HEK293 (cell line): ENCODE data around the gene PSME1.

Experiments
- CTCF ChIA-PET: fragments of 350-600 bp; formaldehyde crosslinking; extraction: SDS; loops from one replicate; lab custom pipeline; 2021; ENCODE audit warnings: antibody characterized with exemption; lab: Yijun Ruan, JAX
- POLR2A ChIA-PET: fragments of 300-600 bp; formaldehyde crosslinking; extraction: SDS; loops from one replicate; lab custom pipeline; 2020; ENCODE audit warnings: antibody characterized with exemption, inconsistent platforms; lab: Yijun Ruan, JAX
- H3K27ac ChIP-seq: fragments of 200-500 bp; sonication (Bioruptor generic); 2 replicates; pipeline ENCODE4 v1.5.1; 2014; ENCODE audit warnings: low read depth, low read length, control low read depth, inconsistent platforms; ENCODE audit errors: extremely low read depth
- H3K36me3 ChIP-seq, 2 experiments: fragments of 200-500 bp in 1 of 2; sonication (Bioruptor generic) in 1 of 2; 1 replicate in 1 of 2; 2 replicates in 1 of 2; pipeline ENCODE4 v1.5.1; 2014 to 2017; ENCODE audit warnings: inconsistent platforms in 2 of 2, low read length in 2 of 2; ENCODE audit not compliant: control insufficient read depth in 2 of 2, insufficient read depth in 1 of 2
- H3K4me1 ChIP-seq: fragments of 200-500 bp; sonication (Bioruptor generic); 2 replicates; pipeline ENCODE4 v1.5.1; 2014; ENCODE audit warnings: mild to moderate bottlenecking, low read length, inconsistent platforms; ENCODE audit not compliant: control insufficient read depth, insufficient read depth
- H3K4me3 ChIP-seq: 2 replicates; pipeline ENCODE4 v1.5.1; 2011; ENCODE audit warnings: low read depth, mild to moderate bottlenecking, control low read depth, low read length, moderate library complexity
- H3K9me3 ChIP-seq: fragments of 200-500 bp; sonication (Bioruptor generic); 2 replicates; pipeline ENCODE4 v1.5.1; 2014; ENCODE audit warnings: low read depth, low read length, inconsistent platforms; ENCODE audit not compliant: control insufficient read depth, insufficient read depth
- SCRT1 ChIP-seq: fragments of 450-650 bp; formaldehyde crosslinking; IDR thresholded peaks from 2 replicates; pipeline ENCODE4 v1.5.1; 2016; ENCODE audit warnings: missing biosample characterization, missing genetic modification characterization, borderline replicate concordance
- YY1 ChIP-seq: fragments of 450-650 bp; formaldehyde crosslinking; IDR thresholded peaks from 2 replicates; pipeline ENCODE4 v1.5.1; 2018; ENCODE audit warnings: missing biosample characterization, missing genetic modification characterization
- ZBTB8A ChIP-seq: fragments of 450-650 bp; formaldehyde crosslinking; IDR thresholded peaks from 2 replicates; pipeline ENCODE4 v1.5.1; 2016; ENCODE audit warnings: missing biosample characterization, missing genetic modification characterization
- ZFP69B ChIP-seq: fragments of 450-650 bp; formaldehyde crosslinking; IDR thresholded peaks from 2 replicates; pipeline ENCODE4 v1.5.1; 2016; ENCODE audit warnings: missing biosample characterization, missing genetic modification characterization
- ZNF121 ChIP-seq: fragments of 450-650 bp; formaldehyde crosslinking; IDR thresholded peaks from 2 replicates; pipeline ENCODE4 v1.5.1; 2016; ENCODE audit warnings: missing biosample characterization, missing genetic modification characterization
- ZNF19 ChIP-seq: fragments of 450-650 bp; formaldehyde crosslinking; IDR thresholded peaks from 2 replicates; pipeline ENCODE4; 2016; ENCODE audit warnings: missing biosample characterization, missing genetic modification characterization, low read depth
- ZNF341 ChIP-seq: fragments of 450-650 bp; formaldehyde crosslinking; IDR thresholded peaks from 2 replicates; pipeline ENCODE4; 2016; ENCODE audit warnings: low read depth, missing biosample characterization, missing genetic modification characterization
- ZNF521 ChIP-seq: fragments of 450-650 bp; formaldehyde crosslinking; IDR thresholded peaks from 2 replicates; pipeline ENCODE4 v1.5.1; 2017; ENCODE audit warnings: missing biosample characterization, mild to moderate bottlenecking, missing genetic modification characterization
- ZNF529 ChIP-seq: fragments of 450-650 bp; formaldehyde crosslinking; IDR thresholded peaks from 2 replicates; pipeline ENCODE4 v1.5.1; 2017; ENCODE audit warnings: missing genetic modification characterization, missing biosample characterization; ENCODE audit not compliant: insufficient replicate concordance
- ZNF585B ChIP-seq: fragments of 450-650 bp; formaldehyde crosslinking; IDR thresholded peaks from 2 replicates; pipeline ENCODE4 v1.5.1; 2016; ENCODE audit warnings: missing biosample characterization, missing genetic modification characterization
- ZNF623 ChIP-seq: fragments of 450-650 bp; formaldehyde crosslinking; IDR thresholded peaks from 2 replicates; pipeline ENCODE4 v1.5.1; 2016; ENCODE audit warnings: missing biosample characterization, missing genetic modification characterization
- ZNF629 ChIP-seq: fragments of 450-650 bp; formaldehyde crosslinking; IDR thresholded peaks from 2 replicates; pipeline ENCODE4 v1.5.1; 2017; ENCODE audit warnings: missing biosample characterization, missing genetic modification characterization
- ZNF670 ChIP-seq: fragments of 450-650 bp; formaldehyde crosslinking; IDR thresholded peaks from 2 replicates; pipeline ENCODE4 v1.5.1; 2016; ENCODE audit warnings: missing biosample characterization, missing genetic modification characterization, low read depth
- ZNF677 ChIP-seq: fragments of 450-650 bp; IDR thresholded peaks from 2 replicates; pipeline ENCODE4 v1.5.0; 2018; ENCODE audit warnings: missing biosample characterization, mild to moderate bottlenecking, missing genetic modification characterization, moderate library complexity
- TF ChIP-seq, protein P1 (sequence below): fragments of 450-650 bp; formaldehyde crosslinking; optimal IDR thresholded peaks from 2 replicates; pipeline ENCODE3; 2016; ENCODE audit warnings: missing biosample characterization, mild to moderate bottlenecking, missing genetic modification characterization
- TF ChIP-seq, protein P2 (sequence below): fragments of 450-650 bp; IDR thresholded peaks from 2 replicates; pipeline ENCODE4 v1.5.1; 2018; ENCODE audit warnings: missing biosample characterization, missing genetic modification characterization
- TF ChIP-seq, protein P3 (sequence below): fragments of 450-650 bp; formaldehyde crosslinking; IDR thresholded peaks from 2 replicates; pipeline ENCODE4 v1.5.1; 2017; ENCODE audit warnings: missing biosample characterization, missing genetic modification characterization
- TF ChIP-seq, protein P4 (sequence below): fragments of 450-650 bp; formaldehyde crosslinking; IDR thresholded peaks from 2 replicates; pipeline ENCODE4 v1.5.1; 2017; ENCODE audit warnings: missing biosample characterization, missing genetic modification characterization
- TF ChIP-seq, protein P5 (sequence below): fragments of 450-650 bp; formaldehyde crosslinking; IDR thresholded peaks from 2 replicates; pipeline ENCODE4 v1.5.1; 2016; ENCODE audit warnings: missing biosample characterization, missing genetic modification characterization

Gene PSME1

DNA sequence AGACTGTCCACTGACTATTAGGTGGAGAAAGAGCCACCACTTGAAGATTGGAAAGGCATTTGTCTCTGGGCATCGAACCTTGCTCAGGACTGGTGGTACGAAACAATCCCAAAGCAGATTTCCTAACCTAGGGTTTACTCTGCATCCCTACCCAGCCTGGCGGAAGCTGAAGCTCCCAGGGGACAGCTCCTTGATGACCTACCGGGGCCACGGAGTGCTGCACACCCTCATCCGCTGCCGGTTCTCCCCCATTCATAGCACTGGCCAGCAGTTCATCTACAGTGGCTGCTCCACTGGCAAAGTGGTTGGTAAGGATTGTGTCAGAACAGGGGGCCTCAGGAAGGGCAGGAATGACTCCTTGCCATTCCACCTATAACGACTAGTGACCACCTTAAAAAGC, 14.8 kb upstream of the PSME1 start:
- no peaks in the 10 kb centered on the region for H3K9me3 ChIP-seq
- H3K4me1 ChIP-seq: no peaks in the 10 kb centered on the region
- CTCF ChIA-PET: interaction anchor here (1.4 kb wide), 1 partner anchor 31 kb away, joined by 3 read pairs; no protein-coding TSS in a partner anchor
- no peak for TF ChIP-seq YY1
- TF ChIP-seq, protein P1, sequence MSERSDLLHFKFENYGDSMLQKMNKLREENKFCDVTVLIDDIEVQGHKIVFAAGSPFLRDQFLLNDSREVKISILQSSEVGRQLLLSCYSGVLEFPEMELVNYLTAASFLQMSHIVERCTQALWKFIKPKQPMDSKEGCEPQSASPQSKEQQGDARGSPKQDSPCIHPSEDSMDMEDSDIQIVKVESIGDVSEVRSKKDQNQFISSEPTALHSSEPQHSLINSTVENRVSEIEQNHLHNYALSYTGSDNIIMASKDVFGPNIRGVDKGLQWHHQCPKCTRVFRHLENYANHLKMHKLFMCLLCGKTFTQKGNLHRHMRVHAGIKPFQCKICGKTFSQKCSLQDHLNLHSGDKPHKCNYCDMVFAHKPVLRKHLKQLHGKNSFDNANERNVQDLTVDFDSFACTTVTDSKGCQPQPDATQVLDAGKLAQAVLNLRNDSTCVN: no peak
- no peak for TF ChIP-seq ZNF341 (tag by site-specific recombination)
- TF ChIP-seq ZNF19 (tag by site-specific recombination): no peak
- no peak for TF ChIP-seq ZNF629 (tag by site-specific recombination)
- no peak for TF ChIP-seq ZFP69B (tag by site-specific recombination)
- TF ChIP-seq, protein P2, sequence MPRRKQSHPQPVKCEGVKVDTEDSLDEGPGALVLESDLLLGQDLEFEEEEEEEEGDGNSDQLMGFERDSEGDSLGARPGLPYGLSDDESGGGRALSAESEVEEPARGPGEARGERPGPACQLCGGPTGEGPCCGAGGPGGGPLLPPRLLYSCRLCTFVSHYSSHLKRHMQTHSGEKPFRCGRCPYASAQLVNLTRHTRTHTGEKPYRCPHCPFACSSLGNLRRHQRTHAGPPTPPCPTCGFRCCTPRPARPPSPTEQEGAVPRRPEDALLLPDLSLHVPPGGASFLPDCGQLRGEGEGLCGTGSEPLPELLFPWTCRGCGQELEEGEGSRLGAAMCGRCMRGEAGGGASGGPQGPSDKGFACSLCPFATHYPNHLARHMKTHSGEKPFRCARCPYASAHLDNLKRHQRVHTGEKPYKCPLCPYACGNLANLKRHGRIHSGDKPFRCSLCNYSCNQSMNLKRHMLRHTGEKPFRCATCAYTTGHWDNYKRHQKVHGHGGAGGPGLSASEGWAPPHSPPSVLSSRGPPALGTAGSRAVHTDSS (tag by site-specific recombination): no peak
- TF ChIP-seq, protein P3, sequence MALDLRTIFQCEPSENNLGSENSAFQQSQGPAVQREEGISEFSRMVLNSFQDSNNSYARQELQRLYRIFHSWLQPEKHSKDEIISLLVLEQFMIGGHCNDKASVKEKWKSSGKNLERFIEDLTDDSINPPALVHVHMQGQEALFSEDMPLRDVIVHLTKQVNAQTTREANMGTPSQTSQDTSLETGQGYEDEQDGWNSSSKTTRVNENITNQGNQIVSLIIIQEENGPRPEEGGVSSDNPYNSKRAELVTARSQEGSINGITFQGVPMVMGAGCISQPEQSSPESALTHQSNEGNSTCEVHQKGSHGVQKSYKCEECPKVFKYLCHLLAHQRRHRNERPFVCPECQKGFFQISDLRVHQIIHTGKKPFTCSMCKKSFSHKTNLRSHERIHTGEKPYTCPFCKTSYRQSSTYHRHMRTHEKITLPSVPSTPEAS: no peak
- no peak for TF ChIP-seq ZBTB8A (tag by site-specific recombination)
- no peak for TF ChIP-seq ZNF670 (tag by site-specific recombination)
- no peak for TF ChIP-seq ZNF529 (tag by site-specific recombination)
- TF ChIP-seq, protein P4, sequence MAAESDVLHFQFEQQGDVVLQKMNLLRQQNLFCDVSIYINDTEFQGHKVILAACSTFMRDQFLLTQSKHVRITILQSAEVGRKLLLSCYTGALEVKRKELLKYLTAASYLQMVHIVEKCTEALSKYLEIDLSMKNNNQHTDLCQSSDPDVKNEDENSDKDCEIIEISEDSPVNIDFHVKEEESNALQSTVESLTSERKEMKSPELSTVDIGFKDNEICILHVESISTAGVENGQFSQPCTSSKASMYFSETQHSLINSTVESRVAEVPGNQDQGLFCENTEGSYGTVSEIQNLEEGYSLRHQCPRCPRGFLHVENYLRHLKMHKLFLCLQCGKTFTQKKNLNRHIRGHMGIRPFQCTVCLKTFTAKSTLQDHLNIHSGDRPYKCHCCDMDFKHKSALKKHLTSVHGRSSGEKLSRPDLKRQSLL (tag by site-specific recombination): no peak
- TF ChIP-seq ZNF623 (tag by site-specific recombination): no peak
- TF ChIP-seq, all 188 proteins: peak for 0
- no peak overlapping the region for H3K27ac ChIP-seq
- peaks cover 10 to 70% of the 10 kb centered on the region in 2 experiments; a peak in 2 of 3 replicates for H3K36me3 ChIP-seq
- H3K4me3 ChIP-seq: no peak overlapping the region
- POLR2A ChIA-PET: interaction anchor here (8.3 kb wide), 1 partner anchor 17 kb away, joined by 163 read pairs; the partner anchor contains the start of genes EMC9 and PSME1

DNA sequence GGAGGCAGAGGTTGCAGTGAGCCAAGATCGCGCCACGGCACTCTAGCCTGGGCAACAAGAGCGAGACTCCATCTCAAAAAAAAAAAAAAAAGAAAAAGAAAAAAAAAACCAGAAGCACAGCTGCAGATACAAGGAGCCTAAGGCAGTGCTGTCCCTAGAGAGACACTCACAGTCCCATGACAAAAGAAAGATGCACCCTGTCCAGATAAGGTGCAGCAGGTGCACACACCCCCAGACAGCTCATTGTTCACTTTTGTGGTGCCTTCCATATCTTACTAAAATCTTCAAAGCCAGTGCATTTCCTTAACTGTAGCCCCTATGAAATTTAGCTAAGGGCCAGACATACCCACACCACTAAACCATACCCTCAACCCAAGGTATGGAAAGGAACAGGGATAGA, 13.6 kb upstream of the PSME1 start:
- ChIA-PET CTCF (interaction anchor here (1.4 kb wide), 1 partner anchor 32 kb away, joined by 3 read pairs; no protein-coding TSS in a partner anchor), POLR2A (interaction anchor here (0.6 to 1.2 kb wide), 2 partner anchors 14 to 1128 kb away, joined by 4 read pairs; partner anchors contain the start of gene PSME1)

More for the DNA sequence above, 13.6 kb upstream of the PSME1 start:
- Histone ChIP-seq H3K4me1 (no peaks in the 10 kb centered on the region), H3K36me3 (peaks cover 10 to 59% of the 10 kb centered on the region in 2 experiments; a peak in 2 of 3 replicates), H3K4me3 (no peak overlapping the region)
- TF ChIP-seq ZNF121 (tag by site-specific recombination) (no peak), ZNF521 (tag by site-specific recombination) (no peak), SCRT1 (tag by site-specific recombination) (no peak), ZNF677 (tag by site-specific recombination) (no peak), ZNF585B (no peak)
- TF ChIP-seq, protein P5, sequence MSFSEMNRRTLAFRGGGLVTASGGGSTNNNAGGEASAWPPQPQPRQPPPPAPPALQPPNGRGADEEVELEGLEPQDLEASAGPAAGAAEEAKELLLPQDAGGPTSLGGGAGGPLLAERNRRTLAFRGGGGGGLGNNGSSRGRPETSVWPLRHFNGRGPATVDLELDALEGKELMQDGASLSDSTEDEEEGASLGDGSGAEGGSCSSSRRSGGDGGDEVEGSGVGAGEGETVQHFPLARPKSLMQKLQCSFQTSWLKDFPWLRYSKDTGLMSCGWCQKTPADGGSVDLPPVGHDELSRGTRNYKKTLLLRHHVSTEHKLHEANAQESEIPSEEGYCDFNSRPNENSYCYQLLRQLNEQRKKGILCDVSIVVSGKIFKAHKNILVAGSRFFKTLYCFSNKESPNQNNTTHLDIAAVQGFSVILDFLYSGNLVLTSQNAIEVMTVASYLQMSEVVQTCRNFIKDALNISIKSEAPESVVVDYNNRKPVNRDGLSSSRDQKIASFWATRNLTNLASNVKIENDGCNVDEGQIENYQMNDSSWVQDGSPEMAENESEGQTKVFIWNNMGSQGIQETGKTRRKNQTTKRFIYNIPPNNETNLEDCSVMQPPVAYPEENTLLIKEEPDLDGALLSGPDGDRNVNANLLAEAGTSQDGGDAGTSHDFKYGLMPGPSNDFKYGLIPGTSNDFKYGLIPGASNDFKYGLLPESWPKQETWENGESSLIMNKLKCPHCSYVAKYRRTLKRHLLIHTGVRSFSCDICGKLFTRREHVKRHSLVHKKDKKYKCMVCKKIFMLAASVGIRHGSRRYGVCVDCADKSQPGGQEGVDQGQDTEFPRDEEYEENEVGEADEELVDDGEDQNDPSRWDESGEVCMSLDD (tag by site-specific recombination): no peak
- TF ChIP-seq, all 188 proteins: peak for 0
- Histone ChIP-seq H3K27ac (no peak overlapping the region), H3K9me3 (no peaks in the 10 kb centered on the region)
